NCI-H82 (cell line): ENCODE results near the gene BBS12.
"Not testable (repeated sequence)": the region's sequence is repeated elsewhere in the genome, so short reads cannot be mapped to it uniquely, and the experiment has no call there.

Source experiments
- DNase-seq: peaks from one replicate; lab custom pipeline; 2025; lab: John Stamatoyannopoulos, UW

BBS12 gene

DNA sequence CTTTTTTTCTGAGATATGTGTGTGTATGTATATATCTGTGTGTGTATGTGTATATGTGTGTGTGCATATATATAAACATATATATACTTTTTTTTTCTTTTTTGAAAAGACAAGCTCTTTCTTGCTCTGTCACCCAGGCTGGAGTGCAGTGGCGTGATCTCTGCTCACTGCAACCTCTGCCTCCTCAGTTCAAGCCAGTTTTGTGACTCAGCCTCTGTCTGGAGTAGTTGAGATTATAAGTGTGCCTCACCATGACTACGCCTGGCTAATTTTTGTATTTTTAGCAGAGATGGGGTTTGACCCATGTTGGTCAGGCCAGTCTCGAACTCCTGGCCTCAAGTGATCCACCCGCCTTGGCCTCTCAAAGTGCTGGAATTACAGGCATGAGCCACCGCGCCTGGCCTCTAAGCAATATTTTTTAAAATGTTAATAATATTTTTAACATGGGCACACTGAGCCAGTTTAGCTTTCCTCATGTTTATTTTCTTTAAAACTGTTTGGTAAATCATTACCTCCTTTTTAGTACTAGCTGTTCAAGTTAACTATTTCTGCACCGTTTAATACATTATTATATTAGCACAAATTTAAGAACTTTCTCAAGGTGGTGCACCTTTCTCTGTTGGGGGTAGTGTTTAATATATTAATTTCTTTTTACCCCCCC is 33.3 kb downstream of the BBS12 start:
- no peak for DNase-seq

DNA sequence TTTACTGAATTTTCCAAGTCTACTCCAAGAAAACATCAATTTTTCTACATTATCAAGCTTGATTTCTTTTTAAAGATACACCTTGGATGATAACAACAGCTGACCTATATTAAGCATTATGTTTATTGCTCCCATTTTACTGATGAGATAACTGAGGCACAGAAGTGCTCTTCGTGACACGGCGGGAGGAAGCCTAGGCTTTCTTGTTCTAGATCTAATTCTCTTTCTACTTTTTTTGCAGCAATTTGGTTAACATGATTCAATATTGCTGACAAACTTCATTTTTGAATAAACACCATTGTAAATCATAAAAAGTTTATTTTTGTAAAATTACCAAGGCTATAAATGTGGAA is 33.8 kb downstream of the BBS12 start:
- no peak for DNase-seq

DNA sequence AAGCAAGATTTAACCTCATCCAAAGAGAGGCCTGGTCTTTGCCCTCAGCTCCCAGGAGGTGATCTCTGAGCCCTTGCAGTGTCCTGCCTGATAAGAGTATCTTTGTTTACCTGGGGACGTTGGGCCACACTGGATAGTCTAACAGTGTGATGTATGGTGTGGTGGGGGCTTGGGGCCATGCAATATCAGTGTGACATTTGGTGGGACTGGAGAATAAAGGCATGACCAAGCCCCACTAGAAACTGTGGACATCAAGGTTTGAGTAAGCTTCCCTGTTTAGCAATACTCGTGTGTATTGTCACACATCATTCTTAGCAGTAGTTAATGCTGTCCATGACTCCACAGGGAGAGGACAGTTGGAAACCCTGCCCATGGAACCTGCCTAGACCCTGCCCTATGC is 34.4 kb downstream of the BBS12 start:
- DNase-seq: no peak

DNA sequence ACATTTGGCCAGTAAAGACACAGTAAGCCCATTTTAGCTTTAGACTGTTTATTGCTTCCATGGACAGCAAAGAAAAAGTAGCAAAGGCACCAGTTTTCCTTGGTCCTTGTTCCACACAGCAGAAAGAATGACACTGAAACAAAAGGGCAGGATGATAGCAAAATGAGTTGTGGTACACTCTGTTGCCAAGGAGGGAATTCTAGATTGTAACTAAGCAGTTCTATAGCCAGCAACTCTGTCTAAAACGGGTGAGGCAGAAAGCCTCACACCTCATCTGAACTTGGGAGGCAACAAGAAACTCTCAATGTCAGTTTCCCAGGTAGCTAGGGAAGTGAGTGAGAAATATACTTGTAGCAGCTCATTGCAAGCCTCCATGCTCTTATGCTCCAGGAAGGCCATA is 39.2 kb downstream of the BBS12 start:
- DNase-seq: no peak

GRCh38 chr4:122772311-122772710 is 39.8 kb downstream of the BBS12 start:
- no peak for DNase-seq

GRCh38 chr4:122772986-122773385 is 40.5 kb downstream of the BBS12 start:
- DNase-seq: no peak

DNA sequence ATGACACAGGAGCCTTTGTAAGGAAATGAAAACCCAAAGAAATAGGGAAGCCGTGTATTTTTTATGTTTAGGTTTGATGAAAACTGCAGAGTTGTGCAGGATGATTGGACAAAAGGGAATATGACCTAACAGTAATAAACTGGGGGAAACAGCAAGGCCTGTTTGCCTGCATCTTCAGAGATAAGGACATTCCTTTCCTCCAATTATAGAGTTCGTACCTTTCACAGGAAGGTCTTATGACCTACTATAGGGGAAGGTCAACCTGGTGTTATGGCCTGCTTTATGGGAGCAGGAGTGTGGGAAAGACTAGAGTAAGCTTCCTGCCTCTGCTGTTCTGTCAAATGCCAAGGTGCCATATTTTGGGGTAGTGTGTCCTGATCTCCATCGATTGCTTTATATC is 42.5 kb downstream of the BBS12 start:
- no peak for DNase-seq

DNA sequence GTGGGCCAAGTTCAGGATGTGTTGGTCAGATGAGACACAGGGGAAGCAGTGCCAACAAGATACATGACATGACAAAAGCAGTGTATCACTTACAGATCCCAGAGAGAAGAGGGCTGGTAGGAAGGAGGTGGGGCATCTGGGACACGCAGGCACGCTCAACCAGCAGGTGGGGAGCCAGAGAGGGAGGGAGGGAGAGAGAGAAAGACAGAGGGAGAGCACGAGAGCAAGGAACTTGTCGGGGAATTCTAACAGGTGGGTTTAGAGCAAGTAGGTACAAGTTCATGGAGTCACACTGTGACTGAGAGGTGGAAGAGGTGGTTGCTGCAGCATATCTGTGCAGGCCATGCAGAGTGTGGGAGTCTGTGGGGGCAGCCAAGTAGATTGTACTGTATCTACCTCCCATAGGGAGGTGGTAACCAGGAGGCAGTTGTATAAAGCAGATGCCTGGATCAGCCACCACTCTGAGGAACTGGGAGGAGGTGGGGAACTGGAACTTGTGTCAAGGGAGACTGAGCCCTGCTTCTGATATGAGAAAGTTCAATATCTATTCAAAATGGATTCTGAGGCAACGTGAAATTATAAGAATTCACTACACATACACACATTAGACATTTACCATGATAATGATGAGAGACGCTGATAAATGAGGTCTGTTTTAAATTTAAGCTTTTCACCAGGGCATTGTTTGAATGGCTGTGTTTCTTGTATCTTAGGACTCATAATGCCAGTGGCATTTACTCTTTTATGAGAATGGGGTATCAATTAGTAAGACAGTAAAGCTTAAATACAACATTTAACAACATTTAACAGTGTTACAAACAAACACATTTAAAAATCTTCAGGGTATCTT is 43.7 kb downstream of the BBS12 start:
- no peak for DNase-seq

- peak; percentile 4 for DNase-seq
Measured at GRCh38 chr4:122776916-122777315, 44.4 kb downstream of the BBS12 start.

DNA sequence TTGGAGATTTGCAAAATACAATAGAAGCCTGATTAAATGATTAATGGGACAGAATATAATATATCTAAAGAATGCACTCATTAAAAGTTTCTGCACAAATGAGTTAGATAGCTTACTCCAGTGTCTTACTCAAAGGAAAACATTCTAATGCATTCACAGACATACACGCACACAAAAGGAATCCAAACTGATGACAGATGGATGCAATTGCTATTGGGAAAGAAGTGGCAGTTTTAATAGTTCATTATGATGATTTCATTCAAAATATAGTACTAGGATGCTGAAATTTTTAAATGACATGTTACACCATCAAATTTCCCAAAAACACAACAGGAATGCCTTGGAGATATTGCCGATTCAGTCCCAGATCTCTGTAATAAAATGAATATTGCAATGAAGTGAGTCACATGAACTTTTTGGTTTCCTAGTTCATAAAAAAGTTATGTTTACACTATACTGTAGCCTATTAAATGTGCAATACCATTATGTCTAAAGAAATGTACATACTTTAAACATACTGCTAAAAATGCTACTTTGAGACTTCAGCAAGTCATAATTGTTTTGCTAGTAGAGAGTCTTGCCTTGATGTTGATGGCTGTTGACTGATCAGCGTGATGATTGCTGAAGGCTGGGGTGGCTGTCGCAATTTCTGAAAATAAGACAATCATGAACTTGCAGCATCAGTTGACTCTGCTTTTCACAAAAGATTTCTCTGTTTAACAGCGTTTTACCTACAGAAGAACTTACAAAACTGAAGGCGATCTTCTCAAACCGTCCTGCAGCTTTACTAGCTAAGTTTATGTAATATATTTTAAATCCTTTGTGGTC is 45.6 kb downstream of the BBS12 start:
- DNase-seq: no peak

DNA sequence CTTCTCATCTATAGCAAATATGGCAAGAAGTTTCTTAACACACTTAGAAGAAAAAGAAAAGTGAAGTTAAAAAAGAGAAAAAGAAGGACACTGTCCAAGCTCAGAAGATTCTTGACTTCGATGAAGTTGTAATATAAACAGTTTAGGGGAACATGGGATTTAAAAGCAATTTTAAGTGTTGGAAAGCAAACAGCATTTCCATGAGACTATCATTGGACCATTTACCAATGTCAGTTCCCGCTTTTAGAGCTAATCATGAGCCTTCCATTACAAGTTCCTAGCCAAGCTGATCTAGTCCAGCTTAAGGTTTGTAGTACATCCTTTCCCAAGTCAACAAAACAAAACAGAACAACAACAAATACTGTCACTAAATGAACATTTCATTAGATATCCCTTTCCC is 49.0 kb downstream of the BBS12 start:
- DNase-seq: no peak

- DNase-seq: no peak
Measured at GRCh38 chr4:122783301-122784215, 51.1 kb downstream of the BBS12 start.

GRCh38 chr4:122784261-122784660 is 51.8 kb downstream of the BBS12 start:
- DNase-seq: no peak

DNA sequence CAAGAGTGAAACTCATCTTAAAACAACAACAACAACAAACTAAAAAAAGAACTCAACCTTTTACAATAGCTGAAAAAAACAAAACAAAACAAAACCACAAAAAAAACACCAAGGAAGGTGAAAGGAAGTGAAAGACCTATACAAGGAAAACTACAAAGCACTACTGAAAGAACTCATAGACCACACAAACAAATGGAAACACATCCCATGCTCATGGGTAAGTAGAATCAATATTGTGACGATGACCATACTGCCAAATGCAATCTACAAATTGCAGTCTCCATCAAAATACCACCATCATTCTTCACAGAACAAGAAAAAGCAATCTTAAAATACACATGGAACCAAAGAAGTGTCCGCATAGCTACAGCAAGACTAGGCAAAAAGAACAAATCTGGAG is 52.6 kb downstream of the BBS12 start:
- no peak for DNase-seq

- not testable (repeated sequence) for DNase-seq
Measured at GRCh38 chr4:122786296-122786695, 53.8 kb downstream of the BBS12 start.

DNA sequence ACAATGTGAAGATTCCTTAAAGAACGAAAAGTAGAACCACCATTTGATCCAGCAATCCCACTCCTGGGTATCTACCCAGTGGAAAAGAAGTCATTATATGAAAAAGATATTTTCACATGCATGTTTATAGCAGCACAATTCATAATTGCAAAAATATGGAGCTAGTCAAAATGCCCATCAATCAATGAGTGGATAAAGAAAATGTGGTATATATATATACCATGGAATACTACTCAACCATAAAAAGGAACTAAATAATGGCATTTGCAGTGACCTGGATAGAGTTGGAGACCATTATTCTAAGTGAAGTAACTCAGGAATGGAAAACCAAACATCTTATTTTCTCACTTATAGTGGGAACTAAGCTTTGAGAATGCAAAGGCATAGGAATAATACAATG is 54.4 kb downstream of the BBS12 start:
- not testable (repeated sequence) for DNase-seq

GRCh38 chr4:122787940-122788339 is 55.4 kb downstream of the BBS12 start:
- no peak for DNase-seq

GRCh38 chr4:122788935-122789334 is 56.4 kb downstream of the BBS12 start:
- DNase-seq: no peak

GRCh38 chr4:122793811-122794210 is 61.3 kb downstream of the BBS12 start:
- no peak for DNase-seq
